Erythroblast (primary cell): ENCODE measurements around the gene XPO6.

Source experiments
- DNase-seq, 2 experiments: peaks; one replicate each; lab custom pipeline; 2025; lab: John Stamatoyannopoulos, UW
- GATA1 ChIP-seq: IDR thresholded peaks from 2 replicates; pipeline ENCODE4 v1.6.1; 2011; ENCODE audit warnings: low read depth, mild to moderate bottlenecking, control low read depth, low read length, moderate library complexity
- POLR2A ChIP-seq: IDR thresholded peaks from 2 replicates; pipeline ENCODE4 v1.6.1; 2011; ENCODE audit warnings: mild to moderate bottlenecking, low read length

The XPO6 gene

DNA sequence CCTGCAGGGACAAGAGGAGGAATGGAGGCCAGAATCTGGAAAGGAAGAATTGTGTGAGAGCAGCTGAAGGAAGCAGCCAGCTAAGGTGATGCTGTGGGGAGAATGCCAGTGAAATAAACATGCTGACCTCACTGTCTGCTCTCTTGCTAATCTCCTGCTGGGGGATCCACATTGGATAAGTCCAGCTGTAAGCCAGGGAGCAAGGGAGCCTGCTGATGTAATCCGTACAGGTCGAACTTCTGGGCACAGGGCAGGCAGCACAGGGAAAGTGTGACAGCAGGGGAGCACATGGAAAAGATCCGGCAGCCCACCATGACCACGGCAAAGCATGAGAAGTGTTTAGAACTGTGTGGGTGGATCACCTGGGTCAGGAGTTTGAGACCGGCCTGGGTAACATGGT lies 7.5 kb upstream of the XPO6 start:
- no peak for DNase-seq
- no peak for TF ChIP-seq POLR2A
- no peak for TF ChIP-seq GATA1

DNA sequence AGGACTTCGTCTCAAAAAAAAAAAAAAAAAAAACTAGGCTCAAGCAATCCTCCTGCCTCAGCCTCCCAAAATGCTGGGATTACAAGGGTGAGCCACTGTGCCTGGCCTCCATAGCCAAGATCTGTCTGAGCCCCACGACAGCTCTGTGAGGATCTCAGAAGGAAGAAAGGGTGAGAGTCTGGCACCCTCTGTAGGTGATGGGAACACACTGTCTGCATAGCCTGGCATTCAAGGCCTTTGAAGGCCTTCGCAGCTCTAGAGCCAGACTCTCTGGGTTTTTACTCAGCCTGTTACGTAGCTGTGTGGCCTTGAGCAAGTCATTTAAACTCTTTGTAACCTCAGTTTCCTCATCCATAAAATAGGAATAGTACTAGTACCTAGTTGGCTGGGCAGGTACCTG lies 6.3 kb upstream of the XPO6 start:
- peak; percentile 50 to 52 for DNase-seq
- TF ChIP-seq GATA1: no peak
- TF ChIP-seq POLR2A: no peak

DNA sequence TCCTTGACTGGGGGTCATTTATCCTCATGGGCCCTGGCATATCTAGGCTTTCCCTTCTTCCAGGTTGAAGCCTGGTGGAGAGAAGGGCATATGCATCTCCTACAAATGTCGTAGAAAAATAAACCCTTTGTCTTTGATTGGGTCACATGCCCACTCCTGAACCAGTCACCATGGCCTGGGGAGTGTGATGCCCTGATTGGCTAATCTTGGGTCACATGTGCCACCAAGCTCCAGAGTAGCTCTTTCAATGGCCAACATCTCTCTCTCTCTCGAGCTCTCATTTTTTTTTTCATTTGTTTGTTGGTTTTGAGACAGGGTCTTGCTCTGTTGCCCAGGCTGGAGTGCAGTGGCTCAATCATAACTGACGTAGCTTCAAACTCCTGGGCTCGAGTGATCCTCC lies 5.6 kb upstream of the XPO6 start:
- TF ChIP-seq POLR2A (no peak), GATA1 (no peak)
- no peak for DNase-seq

DNA sequence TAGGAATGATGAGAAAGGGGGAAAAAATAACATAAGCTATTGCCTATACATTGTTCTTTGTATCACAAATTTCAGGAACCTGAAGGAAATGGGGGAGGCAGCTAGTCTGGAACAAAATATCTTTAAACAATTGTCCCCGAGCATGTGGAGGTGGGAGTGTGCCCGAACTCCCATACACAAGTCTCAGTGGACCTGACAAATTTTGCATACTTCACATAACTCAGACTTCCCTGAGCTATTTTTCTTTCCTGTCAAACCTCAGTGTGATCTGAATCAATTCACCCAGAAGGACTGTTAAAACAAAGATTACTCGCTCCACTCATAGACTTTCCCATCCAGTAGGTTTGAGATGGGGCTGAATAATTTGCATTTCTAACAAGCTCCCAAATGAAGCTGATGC lies 1.6 kb upstream of the XPO6 start:
- TF ChIP-seq GATA1: no peak
- TF ChIP-seq POLR2A: no peak
- DNase-seq: no peak

DNA sequence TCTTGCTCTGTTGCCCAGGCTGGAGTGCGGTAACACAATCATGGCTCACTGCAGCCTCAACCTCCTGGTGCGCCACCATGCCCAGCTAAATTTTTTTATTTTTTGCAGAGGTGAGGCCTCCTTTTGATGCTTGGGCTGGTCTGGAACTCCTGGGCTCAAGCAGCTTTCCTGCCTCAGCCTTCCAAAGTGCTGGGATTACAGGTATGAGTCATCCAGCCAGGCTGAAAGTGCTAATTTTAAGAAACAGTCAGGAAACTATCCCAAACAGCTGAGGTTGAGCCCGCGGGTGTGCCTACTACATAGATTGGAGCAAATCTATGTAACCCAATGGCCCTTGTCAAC lies 738 bp upstream of the XPO6 start:
- TF ChIP-seq GATA1 (no peak), POLR2A (no peak)
- DNase-seq: no peak

DNA sequence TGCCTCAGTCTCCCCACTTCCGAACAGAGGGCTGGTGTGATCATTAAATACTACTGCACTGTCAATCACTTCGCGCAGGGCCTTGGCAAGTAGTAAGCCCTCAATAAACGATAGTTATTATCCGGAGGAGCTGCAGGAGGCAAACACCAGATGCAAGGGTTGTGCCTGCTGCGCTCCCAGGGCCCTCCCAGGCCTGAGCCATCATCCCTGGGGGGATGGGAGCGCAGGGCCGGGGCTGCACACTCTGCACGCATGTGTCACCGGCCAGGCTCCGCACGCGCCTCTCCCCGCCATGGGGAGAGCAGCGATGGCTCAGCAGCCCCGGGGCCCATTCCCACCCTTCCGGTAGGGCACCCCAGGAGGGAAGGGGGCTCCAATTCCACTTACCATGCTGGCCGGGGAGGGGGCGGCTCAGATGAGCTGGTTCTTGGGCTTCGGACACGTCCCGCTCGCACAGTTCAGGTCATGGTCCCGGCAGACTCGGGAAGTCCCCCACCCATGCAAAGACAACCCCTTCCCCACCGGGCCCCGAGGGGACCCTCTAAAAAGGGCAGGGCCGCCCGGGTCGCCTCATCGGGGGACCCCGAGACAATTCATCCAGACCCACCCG lies 681 bp downstream of the XPO6 start:
- TF ChIP-seq GATA1: no peak
- TF ChIP-seq POLR2A: peak; percentile 40
- peak; percentile 87 for DNase-seq

DNA sequence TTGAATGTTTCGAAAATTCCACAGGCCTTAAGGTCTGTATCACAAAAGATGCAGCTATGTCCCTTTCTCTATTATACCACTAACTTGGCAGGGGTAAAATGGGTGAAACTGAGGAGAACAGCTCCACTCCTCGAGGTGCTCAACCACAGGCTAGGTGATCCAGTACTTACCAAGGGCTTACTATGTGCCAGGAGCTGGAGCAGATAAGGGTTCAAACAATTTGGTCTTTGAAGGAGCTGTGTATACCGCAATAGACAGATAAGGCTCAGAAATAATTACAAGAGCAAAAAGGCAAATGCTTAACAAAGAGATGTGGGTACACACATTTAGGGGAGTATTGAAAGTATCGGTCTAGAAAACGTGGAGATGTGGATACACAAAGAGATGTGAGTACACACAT lies 1.5 kb downstream of the XPO6 start:
- peak; percentile 60 to 84 for DNase-seq
- no peak for TF ChIP-seq GATA1
- no peak for TF ChIP-seq POLR2A

DNA sequence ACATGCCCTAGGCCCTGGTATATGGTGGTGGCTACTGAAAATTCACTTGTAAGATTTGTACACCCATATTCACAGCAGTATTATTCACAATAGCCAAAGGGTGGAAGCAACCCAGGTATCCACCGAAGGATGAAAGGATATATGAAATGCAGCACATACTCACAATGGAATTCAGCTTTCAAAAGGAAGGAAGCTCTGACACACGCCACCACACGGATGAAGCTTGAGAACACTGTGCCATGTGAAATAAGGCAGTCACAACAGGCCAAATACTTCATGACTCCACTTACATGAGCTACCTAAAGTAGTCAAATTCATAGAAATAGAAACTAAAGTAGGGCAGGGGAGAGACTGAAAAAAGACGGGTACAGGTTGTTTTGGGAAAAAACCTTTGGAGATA lies 2.9 kb downstream of the XPO6 start:
- TF ChIP-seq GATA1 (no peak), POLR2A (no peak)
- DNase-seq: no peak

DNA sequence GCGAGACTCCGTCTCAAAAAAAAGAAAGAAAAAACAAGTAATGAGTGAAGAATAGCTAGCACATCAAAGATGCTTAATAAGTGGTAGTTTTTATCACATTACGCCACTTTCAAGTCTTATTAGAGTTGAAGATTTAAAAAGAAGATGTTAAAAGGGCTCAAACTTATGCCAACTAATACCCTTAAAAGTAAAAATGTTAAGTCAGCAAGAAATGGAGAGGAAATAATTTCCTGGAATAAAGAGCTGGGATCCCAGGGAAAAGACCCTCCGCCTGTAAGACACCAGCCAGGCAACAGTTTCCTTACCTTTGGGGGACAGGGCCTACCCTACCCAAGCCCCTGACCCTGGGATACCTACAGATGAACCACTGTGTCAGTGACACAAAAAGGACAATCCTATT lies 3.6 kb downstream of the XPO6 start:
- DNase-seq: no peak
- no peak for TF ChIP-seq GATA1
- TF ChIP-seq POLR2A: no peak

DNA sequence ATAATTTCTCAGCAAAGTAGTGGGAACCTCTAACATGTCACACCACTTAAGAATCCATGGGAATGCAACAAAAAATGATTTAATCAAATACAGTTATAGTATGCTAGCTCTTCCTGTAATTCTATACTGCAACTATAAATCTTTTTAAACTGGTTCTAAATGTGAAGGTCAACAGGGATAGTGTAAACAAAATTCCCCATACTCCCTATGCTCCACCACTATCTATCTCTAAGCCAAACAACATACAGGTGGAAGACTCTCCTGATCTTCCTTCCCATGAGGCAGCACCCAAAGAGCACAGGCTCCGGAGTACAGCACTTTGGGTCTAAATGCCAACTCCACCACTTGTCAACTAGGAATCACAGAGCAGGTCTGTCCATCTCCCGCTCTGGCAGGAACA lies 4.4 kb downstream of the XPO6 start:
- DNase-seq: no peak
- no peak for TF ChIP-seq POLR2A
- no peak for TF ChIP-seq GATA1

DNA sequence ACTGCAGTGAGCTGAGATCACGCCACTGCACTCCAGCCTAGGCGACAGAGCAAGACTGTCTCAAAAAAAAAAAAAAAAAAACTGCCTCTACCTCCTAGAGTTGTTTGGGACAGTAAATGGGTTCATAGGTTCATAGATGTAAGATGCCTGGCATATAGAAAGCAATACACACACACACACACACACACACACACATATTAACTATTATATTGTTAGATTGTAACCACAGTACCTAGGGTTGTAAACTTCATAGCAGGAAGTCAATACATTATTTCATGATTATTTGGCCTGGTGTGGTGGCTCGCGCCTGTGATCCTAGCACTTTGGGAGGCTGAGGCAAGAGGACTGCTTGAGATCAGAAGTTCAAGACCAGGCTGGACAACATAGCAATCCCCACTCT lies 5.8 kb downstream of the XPO6 start:
- DNase-seq: no peak
- TF ChIP-seq GATA1 (no peak), POLR2A (no peak)

DNA sequence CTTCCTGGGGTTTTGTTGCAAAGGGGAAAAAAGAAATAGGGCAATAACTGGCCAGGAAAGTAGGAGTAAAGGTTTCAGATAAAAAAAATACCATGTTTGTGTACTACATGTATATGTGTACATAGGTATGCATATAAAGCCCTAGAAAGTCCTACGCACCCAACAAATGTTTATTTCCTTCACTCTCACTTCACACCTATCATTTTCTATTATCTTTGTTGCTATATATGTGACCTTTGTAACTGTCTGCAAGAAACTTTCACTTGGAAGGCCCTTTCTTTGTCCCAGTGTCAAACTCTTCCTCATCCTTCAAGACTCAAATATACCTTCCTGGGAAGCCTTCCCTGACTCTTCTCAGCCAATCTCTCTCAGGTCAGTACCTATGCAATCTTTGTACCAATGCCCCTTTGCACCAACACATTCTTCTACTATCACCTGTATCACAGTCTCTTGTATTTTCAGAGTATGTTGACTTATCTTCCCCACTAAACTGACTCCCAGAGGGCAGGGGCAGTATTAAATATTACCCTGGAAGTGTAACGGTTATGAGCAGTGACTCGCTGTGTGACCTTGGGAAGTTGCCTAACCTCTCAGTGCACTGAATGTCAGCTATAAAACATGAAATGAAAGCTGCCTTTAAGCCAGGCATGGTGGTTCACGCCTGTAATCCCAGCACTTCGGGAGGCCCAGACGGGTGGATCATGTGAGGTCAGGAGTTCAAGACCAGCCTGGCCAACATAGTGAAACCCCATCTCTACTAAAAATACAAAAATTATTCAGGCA lies 6.5 kb downstream of the XPO6 start:
- TF ChIP-seq POLR2A (no peak), GATA1 (no peak)
- DNase-seq: no peak

DNA sequence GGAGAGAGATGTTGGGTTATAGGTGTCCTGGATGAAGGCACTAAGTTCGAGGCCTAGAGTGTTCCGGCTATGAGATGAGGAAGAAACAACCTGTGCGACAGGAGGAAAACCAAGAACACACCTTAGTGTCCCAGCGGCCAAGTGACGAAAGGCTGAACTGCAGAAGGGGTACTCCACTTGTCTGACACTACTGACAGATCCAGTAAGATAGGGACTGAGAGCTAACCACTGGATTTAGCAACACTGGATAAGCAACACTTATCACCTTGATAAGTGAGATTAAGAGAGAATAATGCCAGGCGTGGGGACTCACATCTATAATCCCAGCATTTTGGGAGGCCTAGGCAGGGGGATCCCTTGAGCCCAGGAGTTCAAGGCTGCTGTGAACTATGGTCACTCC lies 7.1 kb downstream of the XPO6 start:
- no peak for DNase-seq
- no peak for TF ChIP-seq GATA1
- no peak for TF ChIP-seq POLR2A

DNA sequence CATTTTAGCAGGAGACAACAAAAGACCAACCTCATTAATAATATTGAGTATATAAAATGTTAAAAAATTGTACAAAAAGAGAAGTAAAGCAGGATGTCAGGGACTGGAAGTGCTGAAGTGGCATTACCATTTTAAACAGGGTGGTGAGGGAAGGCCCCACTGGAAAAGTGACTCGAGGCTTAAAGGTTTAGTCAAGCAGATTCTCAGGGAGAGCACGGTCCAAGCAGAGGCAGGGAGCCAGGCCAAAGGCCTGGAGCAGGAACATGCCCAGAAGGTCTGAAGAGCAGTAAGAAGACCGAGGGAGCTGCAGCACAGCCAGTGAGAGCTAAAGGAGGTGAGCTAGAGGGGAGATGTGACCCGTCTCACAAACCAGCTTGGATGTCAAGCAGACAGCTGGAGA lies 7.6 kb downstream of the XPO6 start:
- DNase-seq: no peak
- TF ChIP-seq POLR2A: no peak
- TF ChIP-seq GATA1: no peak
